GM18951 (cell line): ENCODE data around the gene ENTPD7.

Experiments used
- POLR2A ChIP-seq: IDR thresholded peaks from 4 replicates; pipeline ENCODE4 v1.6.1; 2011; ENCODE audit warnings: mild to moderate bottlenecking; ENCODE audit not compliant: insufficient read length, insufficient read depth; ENCODE audit errors: extremely low read depth
- in situ Hi-C: fragments of 300-500 bp; cut with MboI; formaldehyde crosslinking; loops from one replicate; pipeline ENCODE4 v1.12.0; 2022; ENCODE audit warnings: low sequenced_read_pairs, mixed read lengths, inconsistent platforms; ENCODE audit not compliant: unreplicated experiment

Gene ENTPD7

GRCh38 chr10:99656199-99657064 lies 2.9 kb upstream of the ENTPD7 start:
- TF ChIP-seq POLR2A: no peak
- in situ Hi-C loops: no loop called here

- no peak for TF ChIP-seq POLR2A
- in situ Hi-C loops: no loop called here
These were observed 683 bp upstream of the ENTPD7 start for GRCh38 chr10:99658622-99659030.

- TF ChIP-seq POLR2A: no peak
These were observed 608 bp downstream of the ENTPD7 start for GRCh38 chr10:99659868-99660366.

GRCh38 chr10:99660662-99661376 lies 1.5 kb downstream of the ENTPD7 start:
- in situ Hi-C loops: no loop called here

More at GRCh38 chr10:99659868-99660366, 608 bp downstream of the ENTPD7 start:
- in situ Hi-C loops: no loop called here

GRCh38 chr10:99661377-99661763 lies 2.1 kb downstream of the ENTPD7 start:
- in situ Hi-C loops: no loop called here
- TF ChIP-seq POLR2A: no peak

More at GRCh38 chr10:99660662-99661376, 1.5 kb downstream of the ENTPD7 start:
- TF ChIP-seq POLR2A: no peak

GRCh38 chr10:99665304-99665703 lies 6.0 kb downstream of the ENTPD7 start:
- no peak for TF ChIP-seq POLR2A
- in situ Hi-C loops: no loop called here

GRCh38 chr10:99667108-99667751 lies 7.9 kb downstream of the ENTPD7 start:
- no peak for TF ChIP-seq POLR2A
- in situ Hi-C loops: no loop called here

GRCh38 chr10:99671386-99671785 lies 12.1 kb downstream of the ENTPD7 start:
- in situ Hi-C loops: no loop called here
- TF ChIP-seq POLR2A: no peak

- TF ChIP-seq POLR2A: no peak
- in situ Hi-C loops: no loop called here
These were observed 13.6 kb downstream of the ENTPD7 start for GRCh38 chr10:99672884-99673283.

- in situ Hi-C loops: no loop called here
- no peak for TF ChIP-seq POLR2A
These were observed 14.2 kb downstream of the ENTPD7 start for GRCh38 chr10:99673492-99673891.

- in situ Hi-C loops: no loop called here
- TF ChIP-seq POLR2A: no peak
These were observed 15.5 kb downstream of the ENTPD7 start for GRCh38 chr10:99674762-99675161.

GRCh38 chr10:99676426-99676825 lies 17.1 kb downstream of the ENTPD7 start:
- in situ Hi-C loops: no loop called here

GRCh38 chr10:99676895-99677294 lies 17.6 kb downstream of the ENTPD7 start:
- in situ Hi-C loops: no loop called here
- no peak for TF ChIP-seq POLR2A

More at GRCh38 chr10:99676426-99676825, 17.1 kb downstream of the ENTPD7 start:
- no peak for TF ChIP-seq POLR2A
